ENCODE measurements around the gene NTNG1. TPM values are rescaled to one million over a fixed set of nuclear protein-coding genes. Genes with fewer than 3 reads are reported as not detected.

The NTNG1 gene
- total RNA-seq, 6 experiments from 2014 or later = not detected

- intact Hi-C loops (cut with DNase I) = no loop called here
Observed at GRCh38 chr1:107357376-107357775, 216.5 kb downstream of the NTNG1 start.

GRCh38 chr1:107358619-107359327 lies 217.9 kb downstream of the NTNG1 start:
- DNase-seq = no peak
- H3K4me1 ChIP-seq = no peaks in the 10 kb centered on the region
- intact Hi-C loops (cut with DNase I) = no loop called here
- H3K27ac ChIP-seq = no peak overlapping the region
- ATAC-seq = no peak
- no peak for TF ChIP-seq POLR2A (IDR thresholded peaks at IDR 0.05)
- TF ChIP-seq, protein P1, sequence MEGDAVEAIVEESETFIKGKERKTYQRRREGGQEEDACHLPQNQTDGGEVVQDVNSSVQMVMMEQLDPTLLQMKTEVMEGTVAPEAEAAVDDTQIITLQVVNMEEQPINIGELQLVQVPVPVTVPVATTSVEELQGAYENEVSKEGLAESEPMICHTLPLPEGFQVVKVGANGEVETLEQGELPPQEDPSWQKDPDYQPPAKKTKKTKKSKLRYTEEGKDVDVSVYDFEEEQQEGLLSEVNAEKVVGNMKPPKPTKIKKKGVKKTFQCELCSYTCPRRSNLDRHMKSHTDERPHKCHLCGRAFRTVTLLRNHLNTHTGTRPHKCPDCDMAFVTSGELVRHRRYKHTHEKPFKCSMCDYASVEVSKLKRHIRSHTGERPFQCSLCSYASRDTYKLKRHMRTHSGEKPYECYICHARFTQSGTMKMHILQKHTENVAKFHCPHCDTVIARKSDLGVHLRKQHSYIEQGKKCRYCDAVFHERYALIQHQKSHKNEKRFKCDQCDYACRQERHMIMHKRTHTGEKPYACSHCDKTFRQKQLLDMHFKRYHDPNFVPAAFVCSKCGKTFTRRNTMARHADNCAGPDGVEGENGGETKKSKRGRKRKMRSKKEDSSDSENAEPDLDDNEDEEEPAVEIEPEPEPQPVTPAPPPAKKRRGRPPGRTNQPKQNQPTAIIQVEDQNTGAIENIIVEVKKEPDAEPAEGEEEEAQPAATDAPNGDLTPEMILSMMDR (IDR thresholded peaks at IDR 0.05) = no peak
- 45% methylated on average over 5 of the region's 5 CpGs for WGBS (ENCODE audit: insufficient coverage, low coverage, low lambda C conversion rate, missing lambda C conversion rate)
- no peaks in the 10 kb centered on the region for H3K9me3 ChIP-seq
- H3K4me3 ChIP-seq = no peak overlapping the region
- H3K36me3 ChIP-seq = no peaks in the 10 kb centered on the region
- no peaks in the 10 kb centered on the region for H3K27me3 ChIP-seq

More at GRCh38 chr1:107357376-107357775, 216.5 kb downstream of the NTNG1 start:
- no peaks in the 10 kb centered on the region for H3K9me3 ChIP-seq
- H3K36me3 ChIP-seq = no peaks in the 10 kb centered on the region
- no peaks in the 10 kb centered on the region for H3K4me1 ChIP-seq
- 9% methylated on average over 1 of the region's 1 CpG for WGBS (ENCODE audit: insufficient coverage, low coverage, low lambda C conversion rate, missing lambda C conversion rate)
- H3K27me3 ChIP-seq = no peaks in the 10 kb centered on the region
- H3K27ac ChIP-seq = no peak overlapping the region
- no peak overlapping the region for H3K4me3 ChIP-seq
- TF ChIP-seq POLR2A (IDR thresholded peaks at IDR 0.05) = no peak
- TF ChIP-seq, protein P1 (IDR thresholded peaks at IDR 0.05) = no peak
- ATAC-seq (no peak), DNase-seq (no peak)

GRCh38 chr1:107359472-107360241 lies 218.8 kb downstream of the NTNG1 start:
- no peak for ATAC-seq
- Histone ChIP-seq H3K36me3 (no peaks in the 10 kb centered on the region), H3K4me3 (no peak overlapping the region), H3K27ac (no peak overlapping the region), H3K27me3 (no peaks in the 10 kb centered on the region), H3K9me3 (no peaks in the 10 kb centered on the region), H3K4me1 (no peaks in the 10 kb centered on the region)
- intact Hi-C loops (cut with DNase I) = no loop called here
- DNase-seq = no peak
- 38% methylated on average over 5 of the region's 5 CpGs for WGBS (ENCODE audit: insufficient coverage, low coverage, low lambda C conversion rate, missing lambda C conversion rate)
- TF ChIP-seq POLR2A (IDR thresholded peaks at IDR 0.05) = no peak
- TF ChIP-seq, protein P1 (IDR thresholded peaks at IDR 0.05) = no peak

DNA sequence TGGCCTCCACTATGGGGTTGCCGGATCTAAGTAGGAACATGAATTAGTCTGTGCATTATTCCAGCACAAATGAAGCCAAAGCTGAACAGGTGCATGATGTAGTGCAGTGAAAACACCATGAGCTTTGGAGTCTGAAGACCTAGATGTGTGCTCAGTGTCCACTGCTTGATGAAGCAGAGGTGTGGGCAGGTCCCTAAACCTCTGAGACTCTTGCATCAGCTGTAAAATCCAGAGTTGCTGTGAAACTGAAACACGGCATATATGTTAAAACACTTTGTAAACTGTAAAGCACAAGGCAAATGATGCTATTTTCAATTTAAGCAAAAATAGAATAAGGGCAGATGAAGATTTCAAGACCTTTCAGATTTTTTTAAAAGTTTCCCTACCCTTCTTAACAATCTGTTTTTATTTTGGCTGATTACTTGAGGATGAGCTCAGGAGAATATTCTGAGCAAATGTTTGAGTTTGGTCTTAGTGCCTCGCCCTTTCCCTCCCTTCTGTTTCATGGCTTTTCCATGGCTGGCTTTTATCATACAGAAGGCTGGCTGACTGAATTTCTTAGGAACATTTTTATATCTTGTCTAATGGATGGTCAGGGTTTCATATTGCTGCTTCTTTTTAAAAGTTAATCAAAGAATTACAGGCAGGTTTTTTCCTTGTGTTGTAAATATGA lies 221.8 kb downstream of the NTNG1 start:
- Histone ChIP-seq H3K27me3 (no peaks in the 10 kb centered on the region), H3K27ac (no peak overlapping the region), H3K9me3 (no peaks in the 10 kb centered on the region), H3K4me1 (no peaks in the 10 kb centered on the region), H3K36me3 (no peaks in the 10 kb centered on the region), H3K4me3 (no peak overlapping the region)
- intact Hi-C loops (cut with DNase I) = no loop called here
- 38% methylated on average over 3 of the region's 3 CpGs for WGBS (ENCODE audit: insufficient coverage, low coverage, low lambda C conversion rate, missing lambda C conversion rate)
- no peak for ATAC-seq
- TF ChIP-seq, protein P1 (IDR thresholded peaks at IDR 0.05) = no peak
- TF ChIP-seq POLR2A (IDR thresholded peaks at IDR 0.05) = no peak
- no peak for DNase-seq

Measured in right lobe of liver (tissue), 6 donors.